NAMALWA (cell line): ENCODE data around the gene OR6B3.

Experiments
- DNase-seq: peaks from one replicate; pipeline ENCODE4 v3.0.0-alpha.2; 2015; ENCODE audit warnings: low spot score

The OR6B3 gene

GRCh38 chr2:240053173-240054155 lies at the start of gene OR6B3:
TSS of gene OR6B3 (minus strand) at chr2:240053521.
- DNase-seq, result no peak

GRCh38 chr2:240098349-240098748 lies 45.0 kb upstream of the OR6B3 start:
- no peak for DNase-seq

GRCh38 chr2:240095556-240096523 lies 42.5 kb upstream of the OR6B3 start:
- no peak for DNase-seq

GRCh38 chr2:240089306-240089705 lies 36.0 kb upstream of the OR6B3 start:
- no peak for DNase-seq

- DNase-seq, result no peak
These were observed 33.2 kb upstream of the OR6B3 start for GRCh38 chr2:240086563-240086962.

GRCh38 chr2:240078631-240079030 lies 25.3 kb upstream of the OR6B3 start:
- DNase-seq, result no peak

- DNase-seq, result no peak
These were observed 24.1 kb upstream of the OR6B3 start for GRCh38 chr2:240077442-240077841.

GRCh38 chr2:240074545-240074944 lies 21.2 kb upstream of the OR6B3 start:
- DNase-seq, result no peak

- no peak for DNase-seq
These were observed 17.6 kb upstream of the OR6B3 start for GRCh38 chr2:240070907-240071306.

GRCh38 chr2:240069829-240070228 lies 16.5 kb upstream of the OR6B3 start:
- DNase-seq, result no peak

- DNase-seq, result no peak
These were observed 14.9 kb upstream of the OR6B3 start for GRCh38 chr2:240068193-240068592.

GRCh38 chr2:240066489-240066888 lies 13.2 kb upstream of the OR6B3 start:
- no peak for DNase-seq

GRCh38 chr2:240064898-240065297 lies 11.6 kb upstream of the OR6B3 start:
- no peak for DNase-seq

- peak; percentile 75 for DNase-seq
These were observed 7.8 kb upstream of the OR6B3 start for GRCh38 chr2:240060977-240061591.

GRCh38 chr2:240056678-240057077 lies 3.4 kb upstream of the OR6B3 start:
- no peak for DNase-seq

GRCh38 chr2:240055177-240055917 lies 2.0 kb upstream of the OR6B3 start:
- no peak for DNase-seq

- no peak for DNase-seq
These were observed 797 bp downstream of the OR6B3 start for GRCh38 chr2:240052524-240052923.

- DNase-seq, result no peak
These were observed 1.6 kb downstream of the OR6B3 start for GRCh38 chr2:240051697-240052096.

- DNase-seq, result no peak
These were observed 3.0 kb downstream of the OR6B3 start for GRCh38 chr2:240050278-240050677.

GRCh38 chr2:240048237-240048636 lies 5.1 kb downstream of the OR6B3 start:
- DNase-seq, result no peak

- no peak for DNase-seq
These were observed 8.2 kb downstream of the OR6B3 start for GRCh38 chr2:240045098-240045497.
